B cell (primary cell): ENCODE results near the gene TECR.

Experiments used
- CTCF ChIP-seq: fragments of 200-600 bp; IDR thresholded peaks from one replicate; pipeline ENCODE4 v1.8.0; 2022; ENCODE audit warnings: antibody characterized with exemption, mild to moderate bottlenecking
- EZH2 ChIP-seq: IDR thresholded peaks from 2 replicates; pipeline ENCODE4 v1.6.1; 2012; ENCODE audit warnings: borderline replicate concordance, low read depth, mild to moderate bottlenecking, moderate library complexity, low read length; ENCODE audit not compliant: insufficient read depth, poor library complexity, severe bottlenecking

DNA sequence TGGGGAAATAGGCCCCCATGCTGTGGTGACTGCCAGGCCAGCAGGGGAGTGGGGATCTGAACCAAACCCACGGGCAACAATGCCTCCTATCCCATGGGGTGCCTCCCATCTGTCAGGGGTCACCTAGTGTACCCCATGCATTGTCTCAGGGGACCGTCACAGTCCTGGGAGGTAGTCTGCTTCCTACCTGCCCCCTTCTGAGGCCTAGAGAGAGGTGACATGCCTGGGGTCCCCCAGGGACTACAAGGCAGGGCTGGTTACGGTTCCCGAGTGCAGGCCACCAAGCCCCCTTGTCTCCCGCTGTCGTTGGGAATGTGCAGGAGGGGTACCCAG lies 31.3 kb downstream of the TECR start:
- no peak for TF ChIP-seq CTCF
- no peak for TF ChIP-seq EZH2
